ENCODE data around the gene SAMD1.

The SAMD1 gene

DNA sequence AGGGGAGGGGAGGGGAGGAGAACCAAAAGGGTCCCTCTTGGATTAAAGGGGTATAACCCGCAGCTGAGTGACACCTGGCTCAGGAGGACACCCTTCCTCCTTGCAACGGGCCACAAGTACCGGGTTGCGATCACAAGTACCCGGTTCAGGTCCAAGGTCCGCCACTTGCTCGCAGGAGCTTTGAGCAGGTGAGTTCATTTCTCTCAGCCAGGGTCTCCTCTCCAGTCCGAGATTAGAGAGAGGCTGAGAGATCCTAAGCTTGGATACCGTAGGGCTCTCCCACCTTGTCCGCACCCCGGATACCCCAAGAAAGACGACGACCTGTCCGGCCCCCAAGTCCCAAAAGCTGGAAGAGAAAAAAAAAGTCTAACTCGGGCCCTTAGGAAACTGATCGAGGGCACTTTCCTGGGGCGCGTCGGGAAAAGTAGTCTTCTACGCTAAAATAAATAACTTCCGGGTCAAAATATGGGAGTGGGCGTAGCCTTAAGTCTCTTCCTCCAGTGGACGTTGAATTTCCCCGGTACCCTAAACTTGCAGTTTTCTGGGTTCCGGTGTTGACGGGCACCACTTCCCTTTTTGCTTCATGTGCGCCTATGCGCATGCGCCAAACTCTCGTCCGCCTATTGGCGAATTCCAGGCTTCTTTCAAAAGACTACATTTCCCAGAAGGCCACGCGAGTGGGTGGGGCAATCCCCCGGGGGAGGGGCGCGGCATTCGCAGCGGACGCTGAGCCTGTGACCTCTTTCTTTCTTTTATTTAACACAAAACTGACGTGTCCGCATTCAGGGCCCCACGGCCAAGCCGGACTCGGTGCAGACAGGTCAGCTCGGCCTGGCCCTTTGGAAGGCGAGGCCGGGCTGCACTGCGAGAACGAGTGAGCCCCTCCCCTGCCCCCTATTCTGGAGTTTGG, 9.4 kb downstream of the SAMD1 start:
- no peak for TF ChIP-seq CTCF (IDR thresholded peaks at IDR 0.05; ENCODE audit: poor library complexity, severe bottlenecking)
- DNase-seq (ENCODE audit: low spot score) (peak; percentile 95), ATAC-seq (ENCODE audit: low read depth) (peak; percentile 92)
- Histone ChIP-seq H3K9me3 (ENCODE audit: severe bottlenecking) (no peaks in the 10 kb centered on the region), H3K4me1 (ENCODE audit: insufficient read depth, poor library complexity, severe bottlenecking) (no peaks in the 10 kb centered on the region), H3K4me3 (ENCODE audit: severe bottlenecking) (peak overlapping the region; percentile 62), H3K27me3 (ENCODE audit: insufficient read depth, poor library complexity, severe bottlenecking) (no peaks in the 10 kb centered on the region), H3K36me3 (ENCODE audit: low read depth) (no peaks in the 10 kb centered on the region), H3K27ac (ENCODE audit: poor library complexity, severe bottlenecking) (peak overlapping the region; percentile 35)

GRCh38 chr19:14078411-14078810, 12.1 kb downstream of the SAMD1 start:
- Histone ChIP-seq H3K9me3 (ENCODE audit: severe bottlenecking) (no peaks in the 10 kb centered on the region), H3K4me3 (ENCODE audit: severe bottlenecking) (no peak overlapping the region), H3K27me3 (ENCODE audit: insufficient read depth, poor library complexity, severe bottlenecking) (no peaks in the 10 kb centered on the region), H3K4me1 (ENCODE audit: insufficient read depth, poor library complexity, severe bottlenecking) (no peaks in the 10 kb centered on the region), H3K36me3 (ENCODE audit: low read depth) (no peaks in the 10 kb centered on the region), H3K27ac (ENCODE audit: poor library complexity, severe bottlenecking) (no peak overlapping the region)
- TF ChIP-seq CTCF (IDR thresholded peaks at IDR 0.05; ENCODE audit: poor library complexity, severe bottlenecking), result no peak
- no peak for ATAC-seq (ENCODE audit: low read depth)
- no peak for DNase-seq (ENCODE audit: low spot score)

GRCh38 chr19:14073925-14074838, 16.4 kb downstream of the SAMD1 start:
- Histone ChIP-seq H3K27ac (ENCODE audit: poor library complexity, severe bottlenecking) (peak overlapping the region; percentile 32), H3K27me3 (ENCODE audit: insufficient read depth, poor library complexity, severe bottlenecking) (peaks cover 8% of the 10 kb centered on the region)
- no peak for DNase-seq (ENCODE audit: low spot score)

GRCh38 chr19:14073261-14073924, 17.2 kb downstream of the SAMD1 start:
- Histone ChIP-seq H3K36me3 (ENCODE audit: low read depth) (no peaks in the 10 kb centered on the region), H3K4me1 (ENCODE audit: insufficient read depth, poor library complexity, severe bottlenecking) (no peaks in the 10 kb centered on the region), H3K4me3 (ENCODE audit: severe bottlenecking) (peak overlapping the region; percentile 62), H3K27ac (ENCODE audit: poor library complexity, severe bottlenecking) (peak overlapping the region; percentile 32), H3K9me3 (ENCODE audit: severe bottlenecking) (no peaks in the 10 kb centered on the region), H3K27me3 (ENCODE audit: insufficient read depth, poor library complexity, severe bottlenecking) (peaks cover 8% of the 10 kb centered on the region)
- TF ChIP-seq CTCF (IDR thresholded peaks at IDR 0.05; ENCODE audit: poor library complexity, severe bottlenecking), result peak; percentile 98
- DNase-seq (ENCODE audit: low spot score), result no peak
- peak; percentile 71 for ATAC-seq (ENCODE audit: low read depth)

More at GRCh38 chr19:14073925-14074838, 16.4 kb downstream of the SAMD1 start:
- TF ChIP-seq CTCF (IDR thresholded peaks at IDR 0.05; ENCODE audit: poor library complexity, severe bottlenecking), result no peak
- H3K9me3 ChIP-seq (ENCODE audit: severe bottlenecking), result no peaks in the 10 kb centered on the region
- peak overlapping the region; percentile 62 for H3K4me3 ChIP-seq (ENCODE audit: severe bottlenecking)
- ATAC-seq (ENCODE audit: low read depth), result peak; percentile 33; the same call in 2 of the 3 replicates
- no peaks in the 10 kb centered on the region for H3K36me3 ChIP-seq (ENCODE audit: low read depth)
- H3K4me1 ChIP-seq (ENCODE audit: insufficient read depth, poor library complexity, severe bottlenecking), result no peaks in the 10 kb centered on the region
